ENCODE results near the gene PSORS1C2. TPM values are rescaled to one million over a fixed set of nuclear protein-coding genes. Genes with fewer than 3 reads are reported as not detected.
"Not testable (repeated sequence)": the region's sequence is repeated elsewhere in the genome, so short reads cannot be mapped to it uniquely, and the experiment has no call there.

PSORS1C2 gene
- total RNA-seq, result not detected
- not detected for total RNA-seq (2013)

GRCh38 chr6:31138982-31139381 is at the start of gene PSORS1C2:
TSS of gene PSORS1C2 (minus strand) at chr6:31139066. CDS start at chr6:31139026, 40 bp downstream.
- intact Hi-C loops (cut with micrococcal nuclease), result no loop called here
- Mint-ChIP-seq H3K9me3 (no peaks in the 10 kb centered on the region), H3K4me3 (no peak within 1 kb of the TSS), H3K27ac (no peak within 1 kb of the TSS), H3K36me3 (no peaks in the 10 kb centered on the region), H3K4me1 (peaks cover 5 to 6% of the 10 kb centered on the region in 2 donors), H3K27me3 (ENCODE audit: low read depth in 2 of 2) (peaks cover 0 to 3% of the 10 kb centered on the region in 2 donors)
- H3K4me3 ChIP-seq (ENCODE audit: low read length), result no peak within 1 kb of the TSS
- peaks cover 6% of the 10 kb centered on the region for H3K4me1 ChIP-seq (ENCODE audit: control insufficient read depth, insufficient read depth, low read length)
- H3K27me3 ChIP-seq (ENCODE audit: control insufficient read depth, insufficient read depth, low read length), result no peaks in the 10 kb centered on the region
- no peaks in the 10 kb centered on the region for H3K9me3 ChIP-seq (ENCODE audit: control insufficient read depth, insufficient read depth, low read length)
- 82% methylated on average over 4 of the region's 4 CpGs for WGBS (ENCODE audit: insufficient coverage)
- DNase-seq (no peak), ATAC-seq (no peak)
- H3K36me3 ChIP-seq (ENCODE audit: control insufficient read depth, insufficient read depth, low read length), result no peaks in the 10 kb centered on the region
- no peak within 1 kb of the TSS for H3K27ac ChIP-seq (ENCODE audit: low read length)
- no peak for TF ChIP-seq CTCF (IDR thresholded peaks at IDR 0.05)

GRCh38 chr6:31187780-31188194 is 48.9 kb upstream of the PSORS1C2 start:
- Histone ChIP-seq H3K4me1 (ENCODE audit: control insufficient read depth, insufficient read depth, low read length) (no peaks in the 10 kb centered on the region), H3K27me3 (ENCODE audit: control insufficient read depth, insufficient read depth, low read length) (no peaks in the 10 kb centered on the region), H3K4me3 (ENCODE audit: low read length) (no peak overlapping the region), H3K36me3 (ENCODE audit: control insufficient read depth, insufficient read depth, low read length) (no peaks in the 10 kb centered on the region), H3K27ac (ENCODE audit: low read length) (no peak overlapping the region), H3K9me3 (ENCODE audit: control insufficient read depth, insufficient read depth, low read length) (no peaks in the 10 kb centered on the region)
- Mint-ChIP-seq H3K27ac (no peak overlapping the region), H3K36me3 (no peaks in the 10 kb centered on the region), H3K27me3 (ENCODE audit: low read depth in 2 of 2) (no peaks in the 10 kb centered on the region), H3K4me3 (no peak overlapping the region), H3K4me1 (peaks cover 0 to 6% of the 10 kb centered on the region in 2 donors), H3K9me3 (no peaks in the 10 kb centered on the region)
- intact Hi-C loops (cut with micrococcal nuclease), result no loop called here
- no peak for TF ChIP-seq CTCF (IDR thresholded peaks at IDR 0.05)
- DNase-seq, result no peak
- no peak for ATAC-seq
- 95% methylated on average over 2 of the region's 5 CpGs for WGBS (ENCODE audit: insufficient coverage)

GRCh38 chr6:31186052-31186734 is 47.3 kb upstream of the PSORS1C2 start:
- Mint-ChIP-seq H3K9me3 (no peaks in the 10 kb centered on the region), H3K27ac (no peak overlapping the region), H3K27me3 (ENCODE audit: low read depth in 2 of 2) (no peaks in the 10 kb centered on the region), H3K36me3 (no peaks in the 10 kb centered on the region), H3K4me1 (peaks cover 0 to 6% of the 10 kb centered on the region in 2 donors), H3K4me3 (no peak overlapping the region)
- TF ChIP-seq CTCF (IDR thresholded peaks at IDR 0.05), result no peak
- H3K4me3 ChIP-seq (ENCODE audit: low read length), result no peak overlapping the region
- 90% methylated on average over 24 of the region's 24 CpGs for WGBS (ENCODE audit: insufficient coverage)
- DNase-seq (no peak), ATAC-seq (no peak)
- H3K27ac ChIP-seq (ENCODE audit: low read length), result no peak overlapping the region
- no peaks in the 10 kb centered on the region for H3K27me3 ChIP-seq (ENCODE audit: control insufficient read depth, insufficient read depth, low read length)
- no peaks in the 10 kb centered on the region for H3K9me3 ChIP-seq (ENCODE audit: control insufficient read depth, insufficient read depth, low read length)
- no peaks in the 10 kb centered on the region for H3K36me3 ChIP-seq (ENCODE audit: control insufficient read depth, insufficient read depth, low read length)
- intact Hi-C loops (cut with micrococcal nuclease), result no loop called here
- H3K4me1 ChIP-seq (ENCODE audit: control insufficient read depth, insufficient read depth, low read length), result no peaks in the 10 kb centered on the region

- H3K9me3 Mint-ChIP-seq; H3K4me1 ChIP-seq (ENCODE audit: control insufficient read depth, insufficient read depth, low read length); H3K9me3 ChIP-seq (ENCODE audit: control insufficient read depth, insufficient read depth, low read length); DNase-seq; H3K27ac Mint-ChIP-seq; H3K4me3 Mint-ChIP-seq; H3K27ac ChIP-seq (ENCODE audit: low read length); intact Hi-C loops (cut with micrococcal nuclease); H3K27me3 Mint-ChIP-seq (ENCODE audit: low read depth in 2 of 2); ATAC-seq; H3K4me3 ChIP-seq (ENCODE audit: low read length); H3K4me1 Mint-ChIP-seq; H3K36me3 Mint-ChIP-seq; H3K27me3 ChIP-seq (ENCODE audit: control insufficient read depth, insufficient read depth, low read length); H3K36me3 ChIP-seq (ENCODE audit: control insufficient read depth, insufficient read depth, low read length): not testable (repeated sequence)
- WGBS (ENCODE audit: insufficient coverage), result 43% methylated on average over 4 of the region's 4 CpGs
These were observed 46.8 kb upstream of the PSORS1C2 start for GRCh38 chr6:31185695-31186051.

GRCh38 chr6:31183859-31184258 is 45.0 kb upstream of the PSORS1C2 start:
- WGBS (ENCODE audit: insufficient coverage), result 96% methylated on average over 6 of the region's 6 CpGs
- H3K4me3 ChIP-seq (ENCODE audit: low read length); H3K4me1 ChIP-seq (ENCODE audit: control insufficient read depth, insufficient read depth, low read length); H3K27me3 Mint-ChIP-seq (ENCODE audit: low read depth in 2 of 2); H3K4me3 Mint-ChIP-seq; H3K27ac ChIP-seq (ENCODE audit: low read length); H3K27me3 ChIP-seq (ENCODE audit: control insufficient read depth, insufficient read depth, low read length); H3K36me3 ChIP-seq (ENCODE audit: control insufficient read depth, insufficient read depth, low read length); ATAC-seq; DNase-seq; intact Hi-C loops (cut with micrococcal nuclease); H3K9me3 Mint-ChIP-seq; H3K9me3 ChIP-seq (ENCODE audit: control insufficient read depth, insufficient read depth, low read length); H3K36me3 Mint-ChIP-seq; H3K27ac Mint-ChIP-seq: not testable (repeated sequence)
- peaks cover 0 to 19% of the 10 kb centered on the region in 2 donors for H3K4me1 Mint-ChIP-seq

- H3K27ac ChIP-seq (ENCODE audit: low read length); H3K27me3 ChIP-seq (ENCODE audit: control insufficient read depth, insufficient read depth, low read length); ATAC-seq; H3K4me1 ChIP-seq (ENCODE audit: control insufficient read depth, insufficient read depth, low read length); H3K4me3 Mint-ChIP-seq; H3K9me3 ChIP-seq (ENCODE audit: control insufficient read depth, insufficient read depth, low read length); H3K9me3 Mint-ChIP-seq; H3K4me3 ChIP-seq (ENCODE audit: low read length); H3K36me3 Mint-ChIP-seq; H3K27ac Mint-ChIP-seq; DNase-seq; intact Hi-C loops (cut with micrococcal nuclease); H3K36me3 ChIP-seq (ENCODE audit: control insufficient read depth, insufficient read depth, low read length); H3K27me3 Mint-ChIP-seq (ENCODE audit: low read depth in 2 of 2): not testable (repeated sequence)
- 91% methylated on average over 2 of the region's 2 CpGs for WGBS (ENCODE audit: insufficient coverage)
- peaks cover 0 to 19% of the 10 kb centered on the region in 2 donors for H3K4me1 Mint-ChIP-seq
These were observed 44.4 kb upstream of the PSORS1C2 start for GRCh38 chr6:31183287-31183686.
